GM21619 (cell line): ENCODE data around the gene AKAP7.
"Not testable (repeated sequence)": the region's sequence is repeated elsewhere in the genome, so short reads cannot be mapped to it uniquely, and the experiment has no call there.

Experiments
- ATAC-seq: cut with Tn5 transposase; IDR thresholded peaks from one replicate; pipeline ENCODE4 v1.9.1; 2021; ENCODE audit not compliant: unreplicated experiment

Gene AKAP7

GRCh38 chr6:131135244-131136020, at the start of gene AKAP7:
TSS of gene AKAP7 (plus strand) at chr6:131135467. CDS start at chr6:131135764, 297 bp downstream.
- peak; percentile 77 for ATAC-seq

GRCh38 chr6:131090339-131090738, 44.9 kb upstream of the AKAP7 start:
- ATAC-seq = not testable (repeated sequence)

GRCh38 chr6:131091944-131092343, 43.3 kb upstream of the AKAP7 start:
- not testable (repeated sequence) for ATAC-seq

- no peak for ATAC-seq
Measured at GRCh38 chr6:131093334-131093733, 41.9 kb upstream of the AKAP7 start.

- ATAC-seq = no peak
Measured at GRCh38 chr6:131096786-131097185, 38.5 kb upstream of the AKAP7 start.

GRCh38 chr6:131101911-131102680, 33.2 kb upstream of the AKAP7 start:
- ATAC-seq = no peak

- ATAC-seq = no peak
Measured at GRCh38 chr6:131103296-131103695, 32.0 kb upstream of the AKAP7 start.

GRCh38 chr6:131103901-131104300, 31.4 kb upstream of the AKAP7 start:
- no peak for ATAC-seq

- no peak for ATAC-seq
Measured at GRCh38 chr6:131107151-131107550, 28.1 kb upstream of the AKAP7 start.

GRCh38 chr6:131112249-131112648, 23.0 kb upstream of the AKAP7 start:
- ATAC-seq = no peak

- ATAC-seq = no peak
Measured at GRCh38 chr6:131115651-131116050, 19.6 kb upstream of the AKAP7 start.

GRCh38 chr6:131116321-131116720, 18.9 kb upstream of the AKAP7 start:
- no peak for ATAC-seq

GRCh38 chr6:131116755-131117360, 18.4 kb upstream of the AKAP7 start:
- no peak for ATAC-seq

GRCh38 chr6:131117878-131118277, 17.4 kb upstream of the AKAP7 start:
- no peak for ATAC-seq

GRCh38 chr6:131122007-131122406, 13.3 kb upstream of the AKAP7 start:
- ATAC-seq = no peak

GRCh38 chr6:131122516-131122915, 12.8 kb upstream of the AKAP7 start:
- ATAC-seq = no peak

- ATAC-seq = no peak
Measured at GRCh38 chr6:131124336-131125071, 10.8 kb upstream of the AKAP7 start.

- ATAC-seq = no peak
Measured at GRCh38 chr6:131125431-131125830, 9.8 kb upstream of the AKAP7 start.

GRCh38 chr6:131129689-131130553, 5.3 kb upstream of the AKAP7 start:
- no peak for ATAC-seq

GRCh38 chr6:131130554-131130940, 4.7 kb upstream of the AKAP7 start:
- ATAC-seq = no peak
